ENCODE data around the gene COL5A3. TPM values are rescaled to one million over a fixed set of nuclear protein-coding genes. Genes with fewer than 3 reads are reported as not detected.

Gene COL5A3
- polyA plus RNA-seq, 1 experiment = 24.9 TPM

- TF ChIP-seq CTCF (IDR thresholded peaks at IDR 0.05; ENCODE audit: insufficient read depth, low read depth, low read length) = no peak
- DNase-seq (ENCODE audit: low read depth) = no peak
- Histone ChIP-seq H3K27me3 (ENCODE audit: control insufficient read depth, insufficient read depth, low read length) (no peaks in the 10 kb centered on the region), H3K36me3 (ENCODE audit: control insufficient read depth, insufficient read depth, low read length) (peaks cover 3% of the 10 kb centered on the region), H3K4me3 (ENCODE audit: low read depth, low read length) (no peak overlapping the region)
- ChIA-PET POLR2A (no interaction called here), CTCF (interaction anchor here (1.3 to 2.0 kb wide), 3 partner anchors 24 to 245 kb away, joined by 3 to 13 read pairs (median 6); no protein-coding TSS in a partner anchor)
Observed at GRCh38 chr19:10004617-10005016, 5.7 kb downstream of the COL5A3 start.

GRCh38 chr19:10003271-10003670, 7.0 kb downstream of the COL5A3 start:
- ChIA-PET CTCF (interaction anchor here (0.8 to 1.0 kb wide), 2 partner anchors 24 to 71 kb away, joined by 3 read pairs; no protein-coding TSS in a partner anchor), POLR2A (no interaction called here)
- Histone ChIP-seq H3K36me3 (ENCODE audit: control insufficient read depth, insufficient read depth, low read length) (peaks cover 3% of the 10 kb centered on the region), H3K27me3 (ENCODE audit: control insufficient read depth, insufficient read depth, low read length) (no peaks in the 10 kb centered on the region), H3K4me3 (ENCODE audit: low read depth, low read length) (no peak overlapping the region)
- DNase-seq (ENCODE audit: low read depth) = no peak
- no peak for TF ChIP-seq CTCF (IDR thresholded peaks at IDR 0.05; ENCODE audit: insufficient read depth, low read depth, low read length)

- CTCF ChIA-PET = interaction anchor here (0.6 to 4.7 kb wide), 13 partner anchors 9 to 213 kb away, joined by 3 to 64 read pairs (median 5); no protein-coding TSS in a partner anchor
- no peak for DNase-seq (ENCODE audit: low read depth)
- Histone ChIP-seq H3K4me3 (ENCODE audit: low read depth, low read length) (no peak overlapping the region), H3K27me3 (ENCODE audit: control insufficient read depth, insufficient read depth, low read length) (no peaks in the 10 kb centered on the region), H3K36me3 (ENCODE audit: control insufficient read depth, insufficient read depth, low read length) (peaks cover 5% of the 10 kb centered on the region)
- TF ChIP-seq CTCF (IDR thresholded peaks at IDR 0.05; ENCODE audit: insufficient read depth, low read depth, low read length) = peak; percentile 55
- POLR2A ChIA-PET = no interaction called here
Observed at GRCh38 chr19:10001899-10002298, 8.4 kb downstream of the COL5A3 start.

GRCh38 chr19:10000171-10000826, 10.0 kb downstream of the COL5A3 start:
- peak; percentile 92 for TF ChIP-seq CTCF (IDR thresholded peaks at IDR 0.05; ENCODE audit: insufficient read depth, low read depth, low read length)
- Histone ChIP-seq H3K27me3 (ENCODE audit: control insufficient read depth, insufficient read depth, low read length) (no peaks in the 10 kb centered on the region), H3K4me3 (ENCODE audit: low read depth, low read length) (no peak overlapping the region), H3K36me3 (ENCODE audit: control insufficient read depth, insufficient read depth, low read length) (peaks cover 5% of the 10 kb centered on the region)
- ChIA-PET CTCF (interaction anchor here (0.5 to 4.7 kb wide), 28 partner anchors 8 to 334 kb away, joined by 3 to 64 read pairs (median 6); partner anchors contain the start of gene COL5A3), POLR2A (interaction anchor here (0.7 kb wide), 1 partner anchor 11 kb away, joined by 8 read pairs; no protein-coding TSS in a partner anchor)
- no peak for DNase-seq (ENCODE audit: low read depth)

- no peak for TF ChIP-seq CTCF (IDR thresholded peaks at IDR 0.05; ENCODE audit: insufficient read depth, low read depth, low read length)
- no peaks in the 10 kb centered on the region for H3K27me3 ChIP-seq (ENCODE audit: control insufficient read depth, insufficient read depth, low read length)
- peaks cover 2% of the 10 kb centered on the region; the same call in 1 of the 2 replicates for H3K36me3 ChIP-seq (ENCODE audit: control insufficient read depth, insufficient read depth, low read length)
- POLR2A ChIA-PET = no interaction called here
- DNase-seq (ENCODE audit: low read depth) = no peak
- no peak overlapping the region for H3K4me3 ChIP-seq (ENCODE audit: low read depth, low read length)
- CTCF ChIA-PET = no interaction called here
Observed at GRCh38 chr19:9996541-9996940, 13.8 kb downstream of the COL5A3 start.
